GM19023 (cell line): ENCODE data around the gene BZW1.
"Not testable (repeated sequence)": the region's sequence is repeated elsewhere in the genome, so short reads cannot be mapped to it uniquely, and the experiment has no call there.

Experiments used
- ATAC-seq: cut with Tn5 transposase; IDR thresholded peaks from one replicate; pipeline ENCODE4 v1.9.1; 2021; ENCODE audit warnings: mild to moderate bottlenecking, moderate library complexity; ENCODE audit not compliant: unreplicated experiment

BZW1 gene

DNA sequence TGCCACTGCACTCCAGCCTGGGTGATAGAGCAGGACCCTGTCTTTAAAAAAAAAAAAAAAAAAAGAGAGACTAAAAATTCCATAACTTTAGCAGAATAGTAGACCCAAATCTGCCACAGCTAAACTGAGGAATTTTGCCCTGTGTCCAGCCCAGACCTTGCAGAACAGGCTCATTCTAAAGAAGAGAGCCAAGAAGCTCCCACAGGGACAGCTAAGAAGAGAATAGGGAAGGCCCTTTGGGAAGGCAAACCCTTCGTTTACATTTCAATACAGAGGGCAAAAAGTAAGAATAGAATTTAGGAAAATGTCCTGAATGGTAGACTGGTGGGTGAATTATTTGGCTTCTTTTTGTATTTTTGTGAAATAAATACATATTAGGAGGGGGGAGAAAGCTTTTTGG is 21.5 kb upstream of the BZW1 start:
- ATAC-seq = no peak

DNA sequence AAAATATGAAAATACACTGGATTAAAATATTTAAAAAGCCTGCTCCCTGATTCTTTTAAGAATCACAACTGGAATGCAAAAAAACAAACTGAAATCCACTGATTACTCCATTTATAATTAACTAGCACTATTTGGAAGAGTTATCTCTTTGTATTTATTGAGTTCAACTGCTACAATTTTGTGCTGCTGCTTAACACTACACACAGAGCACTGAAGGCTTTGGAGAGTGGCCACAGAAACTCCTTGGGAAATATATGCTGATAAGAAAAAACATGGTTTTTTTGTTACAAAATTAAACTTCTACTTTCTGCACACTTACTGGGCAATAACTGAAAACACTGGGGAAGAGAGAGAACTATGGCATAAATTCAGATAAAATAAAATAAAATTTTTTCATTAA is 19.8 kb upstream of the BZW1 start:
- no peak for ATAC-seq

DNA sequence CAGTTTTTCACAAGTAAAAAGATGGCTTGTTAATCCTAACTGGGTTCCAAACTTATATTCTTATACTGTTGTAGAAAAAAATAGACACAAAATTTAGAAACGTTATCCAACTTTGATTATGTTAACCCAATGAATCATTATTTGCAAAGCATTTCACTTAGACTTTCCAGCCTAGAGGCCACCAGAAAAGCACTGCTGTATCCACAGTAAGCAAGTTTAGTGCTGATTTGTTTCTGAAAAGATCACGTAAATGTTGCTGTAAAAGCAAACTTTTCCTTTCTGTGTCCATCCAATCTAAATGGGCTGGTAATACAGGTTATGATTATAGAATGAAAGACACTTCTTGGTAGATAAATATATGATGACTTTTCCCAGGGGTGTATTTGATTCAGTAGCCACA is 17.6 kb upstream of the BZW1 start:
- no peak for ATAC-seq

DNA sequence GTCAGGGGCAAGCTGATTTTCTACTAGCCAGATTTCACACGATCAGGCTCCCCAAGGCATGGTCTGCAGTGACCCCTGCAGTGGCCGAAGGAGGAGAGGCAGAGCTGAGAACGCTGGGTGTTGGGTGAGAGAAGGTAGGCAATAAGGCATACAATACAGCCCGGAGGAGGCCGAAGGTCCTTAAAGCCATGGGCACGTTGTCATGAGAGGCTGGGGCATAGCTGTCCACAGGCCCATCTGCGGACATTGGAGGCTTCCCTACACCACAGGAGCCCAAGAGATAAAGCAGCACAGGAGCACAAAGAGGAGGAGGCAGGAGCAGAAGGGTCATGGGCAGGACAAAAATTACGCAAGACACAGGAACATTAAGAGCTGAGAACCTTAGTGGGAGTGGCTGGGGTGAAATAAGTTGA is 16.7 kb upstream of the BZW1 start:
- ATAC-seq = no peak

DNA sequence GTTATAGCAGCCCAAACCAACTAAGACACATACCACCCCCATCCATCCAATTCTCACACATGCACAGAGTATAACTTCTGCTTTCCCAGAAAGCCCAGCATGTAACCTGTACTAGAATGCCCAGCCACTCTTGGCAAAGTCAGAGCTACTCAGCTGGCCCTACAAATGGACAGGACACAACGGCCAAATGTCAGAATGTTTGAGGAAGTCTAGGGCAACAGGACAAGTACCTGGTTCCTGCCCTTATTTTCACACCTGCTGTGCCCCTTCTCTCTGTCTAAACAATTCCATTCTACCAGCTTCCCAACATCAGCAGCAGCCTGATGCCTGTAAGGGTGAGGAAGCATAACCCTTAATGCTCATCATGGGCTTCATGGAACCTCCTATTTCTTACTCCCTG is 15.1 kb upstream of the BZW1 start:
- no peak for ATAC-seq

DNA sequence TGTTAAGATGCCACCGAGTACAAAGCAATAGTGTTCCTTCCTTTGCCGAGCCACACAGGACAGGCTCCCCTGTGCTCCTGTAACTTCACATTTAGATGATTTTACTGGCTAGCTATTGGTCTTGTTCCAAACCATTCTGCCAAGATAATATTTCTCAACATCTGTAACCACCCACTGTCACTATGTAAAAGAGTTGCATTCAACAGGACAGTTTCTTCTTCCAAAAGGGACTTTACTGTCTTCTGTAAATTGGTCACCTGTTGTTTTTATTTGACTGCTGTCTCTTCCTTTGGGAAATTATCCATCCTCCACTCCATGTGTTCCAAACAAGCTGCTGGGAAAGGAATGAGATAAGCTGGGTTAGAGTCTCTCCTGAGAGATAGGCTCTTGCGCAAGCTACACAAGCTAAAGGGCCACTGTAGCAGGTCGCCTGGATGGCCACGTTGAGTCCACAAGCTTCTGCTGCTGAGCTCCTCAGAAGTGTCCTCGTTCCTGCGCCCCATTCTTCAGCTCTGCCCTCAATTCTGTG is 14.4 kb upstream of the BZW1 start:
- ATAC-seq = no peak

DNA sequence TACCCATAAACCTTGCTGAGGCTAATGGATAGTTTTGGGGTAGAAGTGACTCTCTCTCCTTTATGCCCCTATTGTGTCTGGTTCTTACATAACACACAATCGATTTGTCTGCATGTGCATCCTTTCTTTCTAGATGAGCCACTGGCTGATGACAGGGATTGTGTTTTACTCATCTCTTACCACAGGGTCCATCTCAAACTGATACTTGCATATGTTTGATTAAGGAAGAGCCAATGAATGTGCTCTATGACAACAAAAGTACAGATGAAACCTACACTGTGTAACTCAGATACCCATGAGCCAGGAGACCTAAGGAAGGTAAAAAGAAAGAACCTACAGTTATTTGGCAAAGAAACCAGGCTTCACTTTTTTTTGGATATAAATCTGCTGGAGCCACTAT is 13.2 kb upstream of the BZW1 start:
- ATAC-seq = no peak

DNA sequence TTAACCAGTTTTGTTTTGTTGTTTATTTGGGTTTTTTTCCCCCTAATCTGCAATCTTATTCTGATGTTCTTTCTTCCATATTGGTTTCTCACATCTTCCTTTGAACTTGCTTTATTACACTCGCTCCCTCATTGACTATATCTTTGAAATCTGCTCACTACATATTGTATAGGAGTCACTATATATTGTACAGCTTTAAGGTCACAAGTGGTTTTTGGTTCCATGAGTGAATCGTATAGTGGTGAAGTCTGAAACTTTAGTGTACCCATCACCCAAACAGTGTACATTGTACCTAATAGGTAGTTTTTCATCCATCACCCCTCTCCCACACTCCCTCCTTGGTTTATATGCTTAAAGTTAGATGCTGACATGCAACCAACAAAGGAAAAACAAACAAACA is 11.3 kb upstream of the BZW1 start:
- no peak for ATAC-seq

DNA sequence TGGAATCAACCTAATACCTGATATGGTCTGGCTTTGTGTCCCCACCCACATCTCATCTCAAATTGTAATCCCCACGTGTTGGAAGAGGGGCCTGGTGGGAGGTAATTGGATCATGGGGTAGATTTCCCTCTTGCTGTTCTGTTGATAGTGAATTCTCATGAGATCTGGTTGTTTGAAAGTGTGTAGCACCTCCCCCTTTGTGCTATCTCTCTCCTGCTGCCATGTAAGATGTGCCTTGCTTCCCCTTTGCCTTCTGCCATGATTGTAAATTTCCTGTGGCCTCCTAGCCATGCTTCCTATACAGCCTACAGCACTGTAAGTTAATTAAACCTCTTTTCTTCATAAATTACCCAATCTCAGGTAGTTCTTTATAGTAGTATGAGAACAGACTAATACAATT is 10.3 kb upstream of the BZW1 start:
- not testable (repeated sequence) for ATAC-seq

DNA sequence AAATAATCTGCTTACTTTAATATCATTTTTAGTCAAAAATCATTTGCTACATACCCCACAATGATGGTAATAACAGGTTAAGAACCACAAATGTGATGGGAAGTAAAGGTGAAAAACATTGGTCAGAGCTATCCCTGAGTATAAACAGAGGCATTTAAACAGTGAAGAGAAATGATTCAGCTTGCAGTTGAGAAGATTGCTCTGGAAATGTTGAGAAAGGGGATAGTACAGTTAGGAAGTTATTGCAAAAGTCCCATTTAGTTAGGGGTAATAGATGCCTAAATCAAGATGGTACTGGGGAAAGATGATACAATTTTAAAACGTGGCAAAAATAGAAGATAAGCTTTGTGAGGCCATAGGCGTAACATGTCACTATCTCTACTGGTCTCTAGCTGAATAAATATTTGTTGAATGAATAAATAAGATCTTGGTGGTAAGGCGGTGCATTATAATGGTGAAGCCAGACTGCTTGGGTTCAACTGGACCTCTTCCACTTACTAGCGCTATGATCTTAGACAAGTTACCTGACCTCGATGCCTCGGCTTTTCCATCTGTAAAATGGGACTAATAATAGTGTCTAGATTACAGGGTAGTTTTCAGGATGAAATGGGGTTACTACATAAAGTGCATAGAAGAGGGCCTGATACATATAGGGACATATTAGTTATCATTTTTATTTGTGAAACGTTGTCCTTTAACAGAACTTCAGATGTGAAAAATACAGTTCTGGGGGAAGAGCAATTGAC is 2.0 kb upstream of the BZW1 start:
- no peak for ATAC-seq

DNA sequence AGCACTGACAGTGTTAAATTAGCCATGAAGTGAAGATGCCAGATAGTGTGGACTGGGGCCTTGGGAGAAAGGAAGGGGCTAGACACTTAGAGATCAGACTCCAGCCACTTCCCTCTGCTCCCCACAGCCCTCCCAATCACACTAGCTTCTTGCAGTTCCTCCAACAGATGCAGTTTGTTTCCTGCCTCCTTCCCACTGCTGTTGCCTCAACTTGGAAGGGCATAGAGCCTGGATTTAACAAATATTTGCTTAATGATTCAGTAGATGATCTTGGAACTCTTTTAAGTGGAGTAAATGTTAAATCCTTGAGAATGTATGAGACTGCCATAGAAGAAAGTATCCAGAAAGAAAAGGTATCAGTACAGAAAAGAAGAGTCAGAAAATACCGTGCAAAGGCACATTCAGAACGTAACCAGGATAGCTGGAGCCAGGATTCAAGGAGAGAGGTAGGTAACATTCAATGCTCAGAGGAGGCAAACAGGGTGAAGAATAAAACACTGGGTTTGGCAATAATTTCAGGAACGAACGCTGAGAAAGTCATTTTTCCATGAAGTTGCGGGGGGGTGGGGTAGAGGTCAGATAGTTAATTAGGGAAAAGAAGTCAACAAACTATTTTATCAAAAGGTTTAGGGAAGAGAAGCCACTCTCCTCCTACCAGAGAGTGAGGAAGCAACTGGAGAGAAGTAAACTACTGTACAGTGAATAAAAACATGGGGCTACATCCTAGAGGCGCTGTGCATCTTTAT is 1.3 kb upstream of the BZW1 start:
- ATAC-seq = no peak

DNA sequence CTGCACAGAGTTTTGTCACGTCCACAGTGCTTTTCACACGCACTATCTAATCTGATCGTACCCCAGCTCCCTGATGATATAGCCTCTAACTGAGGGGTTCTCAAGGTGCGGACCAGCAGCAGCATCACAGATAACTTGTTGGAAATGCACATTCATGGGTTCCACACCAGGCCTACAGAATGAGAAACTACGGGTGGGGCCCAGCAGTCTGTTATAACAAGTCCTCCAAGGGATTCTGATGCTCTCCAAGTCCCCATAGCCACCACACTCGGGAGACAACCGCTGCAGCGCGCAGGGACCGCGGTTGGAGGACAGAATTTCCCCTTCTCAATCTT is 745 bp upstream of the BZW1 start:
- ATAC-seq = no peak

DNA sequence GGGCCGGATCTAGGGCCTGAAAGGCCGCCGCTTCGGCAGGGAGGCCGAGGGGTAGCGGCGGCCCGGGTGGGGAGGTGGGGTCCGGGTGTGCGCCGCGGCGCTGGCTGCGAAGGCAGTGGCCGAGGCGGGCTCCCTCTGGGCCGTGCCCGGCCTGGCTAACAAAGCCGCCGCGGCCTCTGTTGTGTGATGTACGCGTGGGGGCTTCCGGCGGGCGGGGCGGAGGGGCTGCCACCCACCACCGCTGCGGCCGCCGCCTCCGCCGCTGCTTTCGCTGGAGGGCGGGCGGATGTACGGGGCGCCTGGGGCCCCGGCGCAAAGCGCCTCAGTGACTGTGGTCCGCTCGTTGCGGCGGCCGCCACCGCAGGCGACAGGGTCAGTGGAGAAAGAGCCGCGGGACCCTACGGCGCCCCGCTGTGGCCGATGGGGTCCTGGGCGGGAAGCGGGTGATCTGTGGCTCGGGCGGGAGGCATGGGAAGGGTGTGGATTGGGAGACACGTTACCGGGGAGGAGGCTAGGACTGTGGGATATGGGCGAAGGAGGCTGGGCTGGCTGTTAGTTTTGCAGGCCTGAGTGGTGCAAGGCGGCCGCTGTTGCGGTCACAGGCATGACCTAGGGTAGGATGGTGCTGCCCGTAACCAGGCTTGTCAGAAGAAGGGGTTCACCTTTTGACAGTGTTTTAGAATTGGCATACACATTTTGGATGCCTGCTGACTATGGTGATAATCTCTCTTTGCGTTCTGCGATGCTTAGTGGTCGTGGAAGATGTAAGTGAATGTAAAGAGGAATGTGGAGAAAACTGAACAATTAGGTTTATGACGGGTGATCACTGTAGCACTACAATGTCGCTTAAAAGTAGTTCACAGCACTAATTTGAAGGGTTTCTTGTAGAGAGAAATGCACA is 662 bp downstream of the BZW1 start:
- peak; percentile 29 for ATAC-seq

DNA sequence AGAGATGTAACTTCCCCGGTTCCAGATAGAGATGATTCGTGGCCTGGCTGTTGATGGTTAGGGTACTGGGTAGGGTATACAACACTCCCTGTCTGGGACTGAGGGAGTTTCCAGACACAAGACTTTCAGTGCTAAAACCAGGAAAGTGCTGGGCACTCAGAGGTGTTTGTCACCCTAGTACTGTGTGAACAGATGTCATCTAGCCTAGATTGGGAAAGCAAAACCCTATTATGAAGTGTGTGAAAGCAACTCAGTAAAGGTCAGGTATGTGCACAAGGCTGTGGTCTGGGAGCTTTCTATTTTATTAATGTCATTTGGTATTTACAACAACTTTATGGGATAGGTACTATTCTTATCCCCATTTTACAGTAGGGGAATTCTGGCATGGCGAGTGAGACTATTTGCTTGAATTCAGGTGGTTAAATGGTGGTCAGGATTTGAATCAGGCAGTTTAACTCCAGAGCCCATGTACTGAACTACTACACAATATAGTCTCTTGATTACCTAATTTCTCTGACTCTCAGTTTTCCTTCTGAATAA is 2.6 kb downstream of the BZW1 start:
- no peak for ATAC-seq

DNA sequence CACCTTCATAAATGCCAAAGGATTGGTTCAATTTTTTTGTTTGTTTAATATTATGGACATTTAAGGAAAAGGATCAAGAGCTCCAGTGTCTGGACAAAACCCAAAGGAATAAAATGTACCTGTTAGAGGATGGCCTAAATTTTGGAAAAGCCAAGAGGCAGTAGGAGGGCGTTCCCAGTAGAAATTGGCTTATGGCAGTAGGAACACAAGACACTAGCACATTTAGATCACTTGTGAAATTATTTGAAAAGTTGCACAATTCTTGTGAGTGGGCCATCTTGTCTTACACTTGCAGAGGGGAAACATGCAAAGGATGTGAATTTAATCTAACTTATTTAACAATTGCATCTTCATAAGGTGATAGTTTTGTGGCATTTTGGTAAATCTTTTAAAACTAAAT is 3.2 kb downstream of the BZW1 start:
- no peak for ATAC-seq

DNA sequence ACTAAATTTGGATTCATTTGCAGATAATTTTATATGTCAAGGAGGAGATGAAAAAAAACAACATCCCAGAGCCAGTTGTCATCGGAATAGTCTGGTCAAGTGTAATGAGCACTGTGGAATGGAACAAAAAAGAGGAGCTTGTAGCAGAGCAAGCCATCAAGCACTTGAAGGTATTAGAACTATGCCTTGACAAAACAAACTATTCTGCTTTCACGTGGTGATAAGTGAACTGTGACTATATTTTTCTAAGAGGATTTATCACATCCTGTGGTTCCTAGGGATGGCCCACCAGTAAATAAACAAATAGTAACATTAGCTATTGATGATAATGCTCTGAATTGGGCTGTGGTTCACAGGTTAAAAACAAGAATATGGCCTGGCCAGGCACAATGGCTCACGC is 7.0 kb downstream of the BZW1 start:
- not testable (repeated sequence) for ATAC-seq

DNA sequence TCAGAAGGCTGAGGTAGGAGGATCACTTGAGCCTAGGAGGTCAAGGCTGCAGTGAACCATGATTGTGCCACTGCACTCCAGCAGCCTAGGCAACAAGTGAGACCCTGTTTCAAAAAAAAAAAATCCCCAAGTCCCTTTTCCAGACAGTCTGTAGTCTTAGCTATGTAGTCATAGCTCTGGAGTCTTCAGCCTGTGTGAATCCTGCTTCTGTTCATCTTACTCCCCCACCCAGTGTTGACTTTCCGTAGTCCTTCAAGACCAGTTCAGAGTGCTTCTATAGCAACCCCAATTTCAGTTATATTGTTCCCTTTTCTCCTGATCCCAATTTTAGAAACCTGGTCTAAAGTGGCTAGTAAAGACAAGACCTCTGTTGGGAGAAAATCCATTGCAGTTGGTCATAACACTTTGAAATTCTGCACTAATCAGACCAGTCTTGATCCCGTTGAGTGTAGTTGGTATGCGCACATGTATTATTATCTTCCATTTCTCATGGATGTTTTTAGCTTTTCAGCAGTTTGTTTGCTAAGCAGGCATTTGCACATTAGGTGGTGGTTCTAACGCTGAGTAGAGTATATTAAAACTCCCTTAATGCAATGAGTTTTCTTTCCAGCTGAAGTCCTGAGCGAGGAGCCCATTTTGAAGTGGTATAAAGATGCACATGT is 9.0 kb downstream of the BZW1 start:
- no peak for ATAC-seq

DNA sequence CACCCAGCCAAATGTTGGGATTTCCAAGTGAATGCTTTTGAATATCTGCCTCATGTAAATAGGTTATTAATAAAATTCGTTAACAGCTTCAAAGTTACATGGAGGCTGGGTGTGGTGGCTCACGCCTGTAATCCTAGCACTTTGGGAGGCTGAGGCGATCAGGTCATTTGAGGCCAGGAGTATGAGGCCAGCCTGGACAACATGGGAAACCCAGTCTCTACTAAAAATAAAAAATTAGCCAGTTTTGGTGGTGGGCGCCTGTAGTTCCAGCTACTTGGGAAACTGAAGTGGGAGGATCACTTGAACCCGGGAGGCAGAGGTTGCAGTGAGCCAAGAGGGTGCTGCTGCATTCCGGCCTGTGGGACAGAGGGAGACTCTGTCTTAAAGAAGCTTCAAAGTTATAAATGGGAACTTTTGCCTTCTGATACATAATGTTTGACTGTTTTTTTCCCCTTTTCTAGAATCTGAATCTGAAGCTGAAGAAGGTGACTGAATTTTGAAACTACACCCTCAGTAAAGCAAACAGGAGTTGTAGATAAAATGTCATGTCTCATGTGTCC is 10.1 kb downstream of the BZW1 start:
- ATAC-seq = no peak

DNA sequence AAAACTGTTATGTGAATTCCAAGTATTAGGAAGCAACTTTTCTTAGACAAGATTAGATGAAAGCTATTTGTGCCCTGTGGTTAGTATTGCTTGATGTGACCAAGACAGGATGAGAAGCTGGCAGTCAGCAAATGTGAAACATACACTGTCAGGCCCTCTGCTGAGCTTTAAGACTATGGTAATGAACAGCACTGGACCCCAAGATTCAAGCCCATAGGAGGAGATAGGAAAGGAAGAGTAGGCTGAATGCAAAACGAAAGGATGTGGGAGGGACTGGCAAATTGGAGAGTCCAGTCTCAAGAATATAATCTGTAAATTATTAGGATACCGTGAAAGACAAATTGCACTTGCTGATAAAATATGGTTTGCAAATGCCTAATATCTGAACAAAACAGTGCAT is 16.4 kb downstream of the BZW1 start:
- no peak for ATAC-seq

DNA sequence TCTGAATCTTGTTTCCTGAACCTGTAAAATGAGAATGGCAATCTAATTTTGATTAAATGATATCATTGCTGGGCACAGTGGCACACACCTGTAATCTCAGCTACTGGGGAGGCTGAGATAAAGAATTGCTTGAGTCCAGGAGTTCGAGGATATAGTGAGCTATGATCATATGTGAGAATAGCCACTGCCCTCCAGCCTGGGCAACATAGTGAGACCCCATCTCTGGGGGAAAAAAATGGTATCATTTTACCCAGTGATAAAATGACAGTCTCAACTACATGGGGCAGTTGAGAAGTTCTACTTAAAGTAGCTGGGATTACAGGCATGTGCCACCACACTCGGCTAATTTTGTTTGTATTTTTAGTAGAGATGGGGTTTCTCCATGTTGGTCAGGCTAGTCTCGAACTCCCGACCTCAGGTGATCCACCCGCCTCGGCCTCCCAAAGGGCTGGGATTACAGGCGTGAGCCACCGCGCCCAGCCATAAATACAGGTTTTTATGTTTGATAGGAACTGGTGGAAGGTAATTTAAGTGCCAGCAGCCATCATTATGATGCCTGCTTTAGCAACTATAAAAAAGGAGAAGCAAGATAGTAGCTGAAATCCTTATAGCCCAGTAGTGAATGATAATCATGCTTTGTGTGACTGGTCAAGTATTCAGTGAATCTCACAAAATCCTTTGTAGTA is 17.0 kb downstream of the BZW1 start:
- ATAC-seq = no peak
